DMS153 (cell line): ENCODE measurements around the gene ABCG4.
A peak's percentile ranks its signal among the peaks of the same experiment; 100 is the strongest.
"Not testable (repeated sequence)": the region's sequence is repeated elsewhere in the genome, so short reads cannot be mapped to it uniquely, and the experiment has no call there.

Experiments
- DNase-seq: peaks from one replicate; lab custom pipeline; 2025; lab: John Stamatoyannopoulos, UW

Gene ABCG4

DNA sequence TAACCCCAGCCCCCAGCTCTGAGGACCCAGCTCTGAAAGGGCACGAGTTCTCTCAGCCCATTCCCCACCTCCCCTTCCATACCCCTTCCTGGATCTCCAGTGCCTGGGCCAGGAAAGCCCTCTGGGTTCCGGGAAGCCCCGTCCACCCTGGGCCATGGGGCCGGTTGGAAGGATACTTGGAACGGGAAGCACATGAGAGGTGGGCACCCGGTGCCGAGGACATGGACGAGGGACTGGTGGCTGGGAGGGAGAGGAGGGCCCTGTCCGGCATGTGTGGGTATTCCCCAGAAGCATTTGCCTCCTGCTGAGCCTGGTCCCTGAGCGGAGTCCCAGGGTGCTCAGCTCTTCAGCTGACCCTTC is 32.6 kb upstream of the ABCG4 start:
- DNase-seq = no peak

DNA sequence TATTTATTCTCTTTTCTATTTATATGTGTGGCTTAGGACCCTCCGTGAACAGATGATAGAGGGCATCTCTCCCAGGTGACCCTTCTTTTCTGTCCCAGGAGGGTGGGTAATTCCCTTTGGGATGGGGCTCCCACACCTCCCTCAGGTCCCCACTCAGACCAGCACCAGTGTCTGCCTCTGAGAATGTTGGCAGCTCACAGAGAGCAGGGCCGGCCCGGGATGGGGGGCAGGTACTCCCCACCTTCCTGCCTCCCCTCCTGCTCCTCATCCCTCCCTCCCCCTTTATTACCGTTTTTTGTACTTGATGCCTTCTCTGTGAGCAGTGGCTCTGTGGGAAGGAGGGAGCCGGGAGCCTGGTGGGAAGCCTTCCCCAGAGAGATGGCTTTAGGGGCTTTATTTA is 32.3 kb upstream of the ABCG4 start:
- no peak for DNase-seq

DNA sequence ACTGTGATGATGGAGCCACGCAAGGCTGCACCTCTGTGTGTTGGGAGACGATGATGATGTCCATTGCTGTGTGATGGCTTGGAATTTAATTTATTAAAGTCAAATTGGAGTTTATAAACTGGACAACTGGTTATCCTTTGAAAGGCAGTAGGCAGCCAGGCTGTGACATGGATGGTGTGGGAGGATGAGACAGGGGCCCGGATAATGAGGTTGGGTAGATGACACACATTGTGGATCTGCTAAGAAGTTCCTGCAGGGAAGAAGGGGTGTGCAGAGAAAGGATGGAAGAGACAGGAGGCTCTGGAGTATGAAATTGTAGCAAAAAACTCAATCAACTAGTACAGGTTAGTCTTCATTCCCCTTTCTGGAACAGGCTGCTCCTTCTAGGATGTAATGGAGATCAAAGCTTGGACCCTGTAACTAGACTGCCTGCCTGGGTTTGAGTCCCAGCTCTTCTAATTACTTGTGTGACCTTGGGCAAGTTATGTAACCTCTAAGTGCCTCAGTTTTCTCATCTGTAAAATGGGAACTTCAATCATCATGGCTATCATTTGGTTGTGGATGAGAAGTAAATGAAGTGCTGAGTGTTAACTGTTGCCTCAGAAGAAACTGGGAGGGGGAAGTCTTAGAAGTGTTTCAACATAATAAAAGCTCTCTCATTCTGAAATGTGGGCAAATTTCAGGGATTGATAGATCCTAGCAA is 31.7 kb upstream of the ABCG4 start:
- DNase-seq = no peak

DNA sequence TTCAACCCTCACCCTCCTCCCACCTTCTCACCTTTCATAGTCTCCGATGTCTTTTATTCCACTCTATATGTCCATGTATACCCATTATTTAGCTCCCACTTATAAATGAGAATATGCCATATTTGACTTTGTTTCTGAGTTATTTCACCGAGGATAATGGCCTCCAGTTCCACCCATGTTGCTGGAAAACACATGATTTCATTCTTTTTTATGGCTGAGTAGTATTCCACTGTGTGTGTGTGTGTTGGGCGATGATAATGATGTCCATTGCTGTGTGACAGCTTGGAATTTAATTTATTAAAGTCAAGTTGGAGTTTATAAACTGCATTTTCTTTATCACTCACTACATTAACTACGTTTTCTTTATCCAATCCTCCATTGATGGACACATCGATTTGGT is 30.6 kb upstream of the ABCG4 start:
- no peak for DNase-seq

DNA sequence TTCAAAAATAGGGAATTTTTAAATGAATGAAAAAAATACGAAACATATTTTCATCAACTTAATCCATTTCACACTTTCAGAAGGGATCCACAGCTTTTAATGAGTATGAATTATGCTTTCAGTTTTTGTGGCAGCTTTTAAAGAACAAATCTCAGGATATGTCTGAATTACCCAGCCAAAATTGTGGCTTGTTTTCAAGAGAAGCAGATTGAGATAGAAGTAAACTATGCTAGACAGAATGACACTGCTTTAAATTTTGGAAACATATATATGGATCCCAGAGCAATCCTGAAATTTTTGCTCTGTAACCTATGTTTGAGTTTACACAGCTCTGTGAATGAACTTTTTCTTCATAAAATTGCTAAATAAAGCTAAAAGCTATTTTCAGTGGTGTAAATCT is 29.9 kb upstream of the ABCG4 start:
- DNase-seq = no peak

DNA sequence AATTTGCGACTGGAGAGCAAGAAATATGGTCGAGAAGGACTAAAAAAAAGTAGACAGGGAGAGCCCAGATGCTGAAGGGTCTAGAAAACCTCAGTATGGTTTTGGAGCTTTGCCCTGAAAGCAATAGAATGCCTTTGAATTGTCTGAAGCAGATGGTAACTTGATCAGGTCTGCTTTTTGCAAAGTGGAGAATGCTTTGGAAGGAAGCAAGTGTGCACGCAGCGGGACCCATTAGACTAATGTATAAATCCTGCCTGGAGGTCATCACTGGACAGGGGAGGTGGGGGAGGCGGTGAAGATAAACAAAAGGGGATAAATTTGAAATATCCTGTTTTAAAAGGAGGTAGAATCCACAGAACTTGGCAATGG is 28.2 kb upstream of the ABCG4 start:
- no peak for DNase-seq

DNA sequence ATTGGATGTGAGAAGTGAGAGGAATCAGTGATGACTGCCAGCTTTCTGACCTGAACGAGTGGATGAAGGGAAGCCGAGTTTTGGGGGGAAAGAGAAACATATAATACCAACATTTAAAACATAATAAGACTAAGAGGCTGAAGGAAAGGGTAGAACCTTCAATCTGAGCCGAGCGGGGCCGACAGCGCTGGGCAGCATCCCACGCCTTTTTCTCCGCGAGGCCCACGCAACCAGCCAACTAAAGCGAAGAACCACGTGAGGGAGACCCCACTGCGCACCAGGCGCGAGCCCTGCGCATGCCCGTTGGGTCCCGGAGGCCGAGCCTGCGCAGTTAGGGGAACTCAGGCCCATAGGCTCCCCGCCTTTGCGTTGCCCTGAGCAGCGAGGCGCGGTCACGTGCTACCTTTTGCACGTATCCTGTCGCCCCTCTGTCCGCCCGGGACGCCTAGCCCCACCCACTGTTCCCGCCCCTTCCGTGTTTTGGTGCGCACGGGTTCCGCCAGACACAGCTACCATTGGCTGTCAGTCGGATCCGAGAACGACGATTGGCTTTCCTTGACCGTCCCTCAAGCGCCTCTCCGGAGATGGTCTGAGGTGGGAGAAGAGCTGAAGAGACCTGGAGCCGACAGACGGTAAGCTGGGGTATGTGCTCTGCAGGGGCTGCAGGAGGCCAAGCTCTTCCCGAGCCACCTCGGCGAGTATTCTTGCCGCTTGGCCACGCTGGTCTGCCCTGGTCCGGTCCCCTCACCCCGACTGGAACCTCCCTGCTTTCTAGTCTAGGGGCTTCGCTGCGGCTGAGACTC is 27.6 kb upstream of the ABCG4 start, which contains the start of gene HINFP:
Gene HINFP, plus strand, starts transcription at position 573 of the 803 bp plus-strand sequence. CDS start 5,365 bp downstream, outside the sequence.
- peak; percentile 97 for DNase-seq

DNA sequence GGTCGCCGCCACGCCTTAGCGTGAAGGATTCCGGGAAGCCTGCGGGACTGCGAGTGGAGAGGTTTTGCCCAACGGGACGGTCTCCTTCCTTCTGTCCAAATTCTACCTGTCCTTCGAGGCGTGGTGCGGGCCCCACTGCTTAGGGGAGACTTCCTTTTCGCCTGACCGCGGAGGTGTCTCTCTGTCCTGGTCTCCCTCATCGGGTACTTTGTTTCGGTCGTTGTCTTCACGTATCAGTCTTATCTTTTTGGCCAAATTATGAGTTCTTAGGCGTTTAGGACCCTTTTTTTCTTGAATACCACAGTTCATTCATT is 27.1 kb upstream of the ABCG4 start:
- DNase-seq = no peak

DNA sequence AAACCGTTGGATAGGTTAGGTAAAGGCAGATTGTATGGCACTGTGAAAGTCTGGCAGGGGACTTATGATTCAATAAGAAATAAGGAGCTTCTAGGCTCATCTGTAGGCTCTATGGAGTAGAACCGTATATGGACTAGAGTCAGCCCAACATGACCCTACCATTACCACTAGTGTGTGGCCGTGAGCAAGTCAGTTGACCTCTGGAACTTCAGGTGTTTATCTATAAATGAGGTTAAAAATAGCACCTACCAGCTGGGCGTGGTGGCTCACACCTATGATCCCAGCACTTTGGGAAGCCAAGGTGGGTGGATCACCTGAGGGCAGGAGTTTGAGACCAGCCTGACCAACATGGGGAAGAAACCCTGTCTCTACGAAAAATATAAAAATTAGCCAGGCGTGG is 23.0 kb upstream of the ABCG4 start:
- DNase-seq = no peak

DNA sequence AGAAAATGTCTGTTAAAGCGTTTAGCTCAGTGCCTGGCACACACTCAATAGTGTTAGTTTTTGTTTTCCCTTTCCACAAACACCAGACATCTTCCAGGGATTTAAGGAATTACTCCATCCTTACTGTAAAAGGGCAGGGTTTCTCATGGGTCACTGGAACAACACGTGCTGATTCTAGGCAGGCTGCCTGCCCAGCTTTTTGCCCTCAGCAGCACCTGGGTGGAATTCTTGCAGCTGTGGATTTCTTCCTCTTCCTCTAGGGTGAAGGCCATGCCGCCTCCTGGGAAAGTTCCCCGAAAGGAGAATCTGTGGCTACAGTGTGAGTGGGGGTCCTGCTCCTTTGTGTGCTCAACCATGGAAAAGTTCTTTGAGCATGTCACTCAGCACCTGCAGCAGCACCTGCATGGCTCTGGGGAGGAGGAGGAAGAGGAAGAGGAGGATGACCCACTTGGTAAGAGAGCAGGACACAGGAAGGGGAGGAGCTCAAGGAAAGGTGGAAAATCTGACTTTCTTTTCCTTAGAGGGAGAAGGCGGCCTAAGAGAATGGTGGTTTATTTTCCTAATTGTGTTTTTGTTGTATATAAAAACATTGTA is 22.1 kb upstream of the ABCG4 start:
- DNase-seq = no peak

DNA sequence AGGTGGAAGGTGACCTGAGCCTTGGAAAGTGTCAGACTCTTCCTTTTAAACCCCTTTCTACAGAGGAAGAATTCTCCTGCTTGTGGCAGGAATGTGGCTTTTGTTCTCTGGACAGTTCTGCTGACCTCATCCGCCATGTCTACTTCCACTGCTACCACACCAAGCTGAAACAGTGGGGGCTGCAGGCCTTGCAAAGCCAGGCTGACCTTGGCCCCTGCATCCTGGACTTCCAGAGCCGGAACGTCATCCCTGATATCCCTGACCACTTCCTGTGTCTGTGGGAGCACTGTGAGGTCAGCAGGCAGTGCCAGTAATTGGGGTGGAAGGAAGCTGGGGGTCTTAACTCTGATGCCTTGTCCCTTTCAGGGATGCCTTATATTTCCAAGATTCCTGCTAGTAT is 18.2 kb upstream of the ABCG4 start:
- no peak for DNase-seq

DNA sequence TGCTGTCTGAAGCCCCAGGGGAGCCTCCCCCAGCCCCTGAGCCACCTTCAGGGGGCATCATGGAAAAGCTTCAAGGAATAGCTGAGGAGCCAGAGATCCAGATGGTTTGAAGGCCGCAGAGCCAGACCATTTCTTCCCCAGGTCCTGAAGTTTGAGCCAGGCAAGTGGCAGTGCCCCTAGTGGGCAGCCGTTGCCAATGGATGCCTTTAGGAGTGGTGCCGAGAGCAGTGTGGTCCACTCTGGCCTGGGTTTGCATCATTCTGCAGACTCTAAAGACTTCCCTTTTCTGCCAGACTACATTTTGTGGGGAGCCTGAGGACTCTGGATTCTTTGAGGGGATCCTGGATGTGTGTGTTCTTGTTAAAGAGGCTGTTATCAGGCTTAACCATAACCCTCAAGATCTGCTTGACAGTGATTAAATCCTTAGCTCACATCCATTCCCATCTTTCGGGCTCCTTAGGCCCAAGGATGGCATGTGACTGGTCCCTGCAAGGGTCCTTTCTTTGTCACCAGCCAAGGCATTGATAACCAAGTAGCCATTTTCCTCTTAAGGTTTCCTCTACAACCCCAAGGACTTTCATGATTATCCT is 14.4 kb upstream of the ABCG4 start:
- DNase-seq = no peak

DNA sequence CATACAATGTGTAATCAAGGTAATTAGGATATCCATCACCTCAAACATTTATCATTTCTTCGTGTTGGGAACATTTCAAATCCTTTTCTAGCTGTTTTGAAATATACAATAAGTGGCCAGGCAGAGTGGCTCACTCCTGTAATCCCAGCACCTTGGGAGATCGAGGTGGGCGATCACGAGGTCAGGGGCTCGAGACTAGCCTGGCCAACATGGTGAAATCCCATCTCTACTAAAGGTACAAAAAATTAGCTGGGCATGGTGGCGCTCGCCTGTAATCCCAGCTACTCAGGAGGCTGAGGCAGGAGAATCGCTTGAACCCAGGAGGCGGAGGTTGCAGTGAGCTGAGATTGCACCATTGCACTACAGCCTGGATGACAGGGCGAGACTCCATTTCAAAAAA is 9.6 kb upstream of the ABCG4 start:
- not testable (repeated sequence) for DNase-seq

DNA sequence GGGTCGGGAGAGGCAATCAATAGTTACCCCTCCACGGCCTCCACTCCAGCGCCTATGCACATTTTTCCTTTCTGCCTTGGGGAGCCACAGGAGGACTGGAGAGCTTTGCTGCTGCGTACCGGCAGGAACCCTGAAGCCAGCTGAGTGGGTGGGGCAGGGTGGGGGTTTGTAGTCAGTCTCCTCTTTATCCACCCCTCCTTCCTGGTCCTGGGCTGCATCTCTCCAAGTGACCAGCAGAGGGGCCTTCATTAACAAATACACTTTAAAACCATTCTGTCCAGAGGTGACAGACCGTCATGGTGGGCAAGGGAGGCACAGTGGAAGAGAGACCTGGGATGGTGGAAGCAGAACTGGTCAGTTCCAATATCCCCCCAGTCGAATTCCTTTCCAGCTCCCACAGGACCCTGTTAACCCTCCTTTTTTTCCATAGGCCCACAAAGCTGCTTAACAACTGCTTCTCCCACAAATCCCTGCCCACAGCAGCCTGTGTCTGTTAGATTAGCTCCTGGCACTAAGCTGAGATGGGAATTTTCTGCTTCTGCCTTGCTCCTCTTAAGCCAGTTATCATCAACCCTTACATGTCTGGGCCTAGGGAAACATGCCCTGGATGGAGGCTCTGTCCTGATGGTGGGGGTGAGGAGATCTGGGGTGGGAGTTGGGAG is 3.9 kb upstream of the ABCG4 start:
- DNase-seq = peak; percentile 68

DNA sequence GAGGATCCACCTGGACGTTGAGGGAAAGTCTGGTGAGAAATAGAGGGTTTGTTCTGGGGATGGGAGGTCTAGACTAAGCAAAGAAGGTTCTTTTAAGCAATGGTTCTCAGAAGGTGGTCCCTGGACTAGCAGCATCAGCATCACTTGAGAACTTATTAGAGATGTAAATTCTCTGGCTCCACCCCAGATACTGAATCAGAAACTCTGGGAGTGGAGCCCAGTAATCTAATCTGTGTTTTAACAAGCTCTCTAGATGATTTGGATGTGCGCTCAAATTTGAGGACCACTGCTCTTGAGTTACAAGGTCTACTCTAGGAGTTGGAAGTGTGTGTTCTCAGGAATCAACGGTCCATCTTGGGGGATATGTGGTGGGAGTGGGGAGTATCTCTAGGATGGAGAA is 3.3 kb upstream of the ABCG4 start:
- no peak for DNase-seq

DNA sequence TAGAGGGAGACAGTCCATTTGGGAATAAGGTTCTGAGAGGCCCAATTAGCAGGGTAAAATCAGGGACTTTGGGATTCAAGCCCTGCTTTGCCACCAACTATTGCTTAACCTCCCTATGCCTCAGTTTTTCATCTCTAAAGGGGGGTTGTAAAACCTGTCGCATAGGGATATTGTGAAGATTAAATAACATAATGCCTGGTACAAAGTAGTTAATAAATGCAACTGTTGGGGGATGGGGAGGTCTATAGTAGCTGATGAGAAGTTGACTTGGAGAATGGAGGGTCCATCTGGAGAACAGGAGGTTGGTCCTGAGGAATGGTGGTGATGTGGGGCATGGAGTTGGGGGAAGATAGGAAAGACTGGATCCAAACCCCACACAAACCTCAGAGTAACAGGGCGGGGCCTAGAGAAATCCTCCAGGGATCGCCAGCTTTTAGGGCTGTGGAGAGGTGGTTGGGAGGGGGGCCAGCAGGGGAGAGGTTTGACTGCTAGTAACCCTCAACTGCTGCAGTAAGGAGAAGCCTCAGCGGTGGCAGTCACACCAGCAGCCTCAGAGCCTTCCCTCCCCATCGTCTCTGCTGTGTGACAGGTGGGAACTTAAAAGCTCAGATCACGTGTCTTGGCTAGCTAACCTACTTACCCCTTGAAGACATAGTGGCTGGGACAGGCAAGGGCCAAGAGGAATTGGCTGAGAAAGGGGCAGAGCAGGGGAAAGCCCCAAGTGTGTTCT is 1.1 kb upstream of the ABCG4 start:
- DNase-seq = no peak

DNA sequence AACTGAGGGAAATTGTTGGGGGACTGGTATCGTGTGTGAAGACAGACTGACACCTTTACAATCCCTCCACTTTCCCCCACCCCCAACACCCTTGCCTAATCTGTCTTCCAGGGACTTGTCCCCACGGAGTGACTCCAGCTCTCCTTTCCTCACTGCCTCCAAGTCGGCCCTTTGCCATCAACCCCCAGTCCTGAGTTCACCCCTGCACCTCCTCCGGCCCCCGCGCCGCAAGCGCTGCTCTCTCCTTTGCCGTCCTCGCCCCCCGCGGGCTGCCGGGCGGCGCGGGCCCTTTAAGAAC is 183 bp upstream of the ABCG4 start:
- no peak for DNase-seq

DNA sequence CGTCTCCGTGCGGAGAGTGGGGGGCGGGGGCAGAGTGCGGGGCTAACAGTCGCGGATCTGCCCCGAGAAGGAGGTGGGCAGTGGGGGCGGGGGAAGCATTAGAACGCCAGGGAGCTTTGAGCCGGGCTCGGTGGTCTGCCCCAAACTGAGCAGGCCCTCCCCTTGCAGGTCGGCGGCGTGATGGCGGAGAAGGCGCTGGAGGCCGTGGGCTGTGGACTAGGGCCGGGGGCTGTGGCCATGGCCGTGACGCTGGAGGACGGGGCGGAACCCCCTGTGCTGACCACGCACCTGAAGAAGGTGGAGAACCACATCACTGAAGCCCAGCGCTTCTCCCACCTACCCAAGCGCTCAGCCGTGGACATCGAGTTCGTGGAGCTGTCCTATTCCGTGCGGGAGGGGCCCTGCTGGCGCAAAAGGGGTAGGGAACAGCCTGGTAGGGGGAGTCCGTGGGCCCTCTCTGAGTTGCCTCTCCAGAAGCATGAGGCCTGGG is 979 bp downstream of the ABCG4 start:
- DNase-seq = no peak

DNA sequence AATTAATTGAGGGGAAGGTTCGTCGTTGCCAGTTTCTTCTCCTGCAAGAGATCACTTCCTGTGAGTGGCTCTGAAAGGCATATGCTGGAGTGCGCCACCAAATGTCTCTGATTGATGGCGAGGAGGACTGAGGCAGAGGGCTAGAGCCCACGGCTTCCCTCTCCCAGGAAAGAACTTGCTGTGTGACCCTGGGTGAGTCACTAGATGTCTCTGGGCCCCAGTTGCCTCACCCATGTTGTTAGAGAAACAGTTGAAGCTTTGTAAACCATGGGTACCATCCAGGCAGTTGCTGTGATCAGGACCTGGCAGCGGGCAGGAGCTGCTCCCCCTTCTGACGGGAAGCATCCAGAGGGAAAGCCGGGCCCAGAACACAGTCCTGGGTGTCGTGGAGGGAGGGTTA is 3.2 kb downstream of the ABCG4 start:
- DNase-seq = no peak

DNA sequence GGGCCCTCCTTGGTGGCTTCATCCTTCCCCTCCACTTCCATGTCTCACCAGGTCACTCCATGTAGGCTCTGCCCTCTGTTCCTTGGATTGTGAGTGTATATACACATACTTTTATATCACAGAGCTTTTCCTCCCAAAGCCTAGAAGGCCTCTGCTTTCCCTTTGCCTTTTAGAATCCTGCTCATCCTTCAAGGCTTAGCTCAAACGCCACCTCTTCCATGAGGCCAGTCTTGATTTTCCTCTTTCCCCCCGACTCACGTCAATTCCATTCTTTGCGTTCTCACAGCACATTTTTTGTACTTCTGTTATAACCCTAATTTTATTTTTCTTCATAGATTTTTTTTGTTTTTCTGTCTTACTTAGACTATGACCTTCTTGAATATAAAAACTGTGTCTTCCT is 3.8 kb downstream of the ABCG4 start:
- DNase-seq = no peak

DNA sequence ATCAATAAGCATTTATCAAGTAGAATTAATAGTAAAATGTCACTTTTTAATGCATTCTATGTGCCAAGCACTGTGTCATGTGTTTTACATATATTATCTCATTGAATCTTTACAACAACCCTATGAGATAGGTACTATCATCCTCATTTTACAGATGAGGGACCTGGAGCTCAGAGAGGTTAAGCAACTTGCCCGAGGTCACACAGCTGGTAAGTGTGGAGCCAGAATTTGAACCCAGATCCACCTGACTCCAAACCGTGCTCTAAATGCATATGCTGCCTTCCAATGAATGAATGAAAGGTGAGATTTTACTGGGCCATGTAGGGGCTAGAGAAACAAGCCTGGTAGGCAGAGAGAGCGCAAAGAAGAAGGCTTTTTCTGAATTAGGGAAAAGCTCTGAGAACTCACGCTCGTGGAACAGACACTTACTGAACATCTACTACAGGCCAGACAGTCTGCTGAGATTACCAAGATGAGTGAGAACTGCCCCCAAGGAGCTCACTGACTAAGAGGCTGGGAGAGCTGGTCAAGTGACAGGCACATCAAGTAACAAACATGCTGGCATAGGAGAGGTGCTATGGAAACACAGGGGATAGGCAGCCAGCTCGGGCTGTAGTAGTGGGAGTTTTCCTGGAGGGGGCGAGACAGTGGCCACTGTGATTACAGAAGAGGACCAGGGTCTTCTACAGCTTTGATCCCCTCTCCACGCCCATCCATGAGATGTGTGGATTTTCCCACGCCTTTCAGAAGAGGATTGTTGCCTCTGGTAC is 4.4 kb downstream of the ABCG4 start:
- no peak for DNase-seq
